Keratinocyte (primary cell): ENCODE measurements around the gene SP140L. TPM values are rescaled to one million over a fixed set of nuclear protein-coding genes. Genes with fewer than 3 reads are reported as not detected.

ENCODE experiments used
- DNase-seq: peaks from one replicate; pipeline ENCODE4 v3.0.0-alpha.2; 2011; ENCODE audit warnings: low read depth, missing footprints, low spot score
- FAIRE-seq: peaks from 2 replicates; lab custom pipeline; 2011; peaks lifted over from hg19 to GRCh38; lab: Jason Lieb, UNC
- H2AFZ ChIP-seq: 2 replicates; pipeline ENCODE4 v1.6.0; 2012; ENCODE audit warnings: low read length, control low read depth, inconsistent platforms; ENCODE audit not compliant: control insufficient read depth
- H3K27ac ChIP-seq: 2 replicates; pipeline ENCODE4 v1.5.1; 2011; ENCODE audit warnings: low read length; ENCODE audit not compliant: control insufficient read depth, insufficient read depth
- H3K27me3 ChIP-seq: 3 replicates; pipeline ENCODE4 v1.6.0; 2011; ENCODE audit warnings: low read length; ENCODE audit not compliant: control insufficient read depth, insufficient read depth; ENCODE audit errors: extremely low read depth
- H3K36me3 ChIP-seq, 2 experiments: 2 replicates in 1 of 2; 3 replicates in 1 of 2; pipeline ENCODE4 v1.5.1; 2011; ENCODE audit warnings: low read length in 2 of 2, mild to moderate bottlenecking in 1 of 2; ENCODE audit not compliant: control insufficient read depth in 2 of 2, insufficient read depth in 2 of 2; ENCODE audit errors: extremely low read depth in 1 of 2
- H3K4me1 ChIP-seq: 3 replicates; pipeline ENCODE4 v1.5.1; 2011; ENCODE audit warnings: low read length; ENCODE audit not compliant: control insufficient read depth, insufficient read depth; ENCODE audit errors: extremely low read depth
- H3K4me2 ChIP-seq: 3 replicates; pipeline ENCODE4 v1.6.0; 2011; ENCODE audit warnings: low read depth, low read length; ENCODE audit not compliant: control insufficient read depth, insufficient read depth; ENCODE audit errors: extremely low read depth
- H3K4me3 ChIP-seq, 3 experiments: fragments of 200-600 bp in 1 of 3; sonication (generic) in 1 of 3; 2 replicates in 2 of 3; 3 replicates in 1 of 3; pipeline ENCODE4 v1.5.1; 2011 to 2016; ENCODE audit warnings: low read length in 3 of 3, mild to moderate bottlenecking in 3 of 3, control low read depth in 2 of 3, inconsistent platforms in 1 of 3, low read depth in 1 of 3, mixed read lengths in 1 of 3, mixed run types in 1 of 3, moderate library complexity in 1 of 3; ENCODE audit not compliant: control insufficient read depth in 2 of 3, insufficient read depth in 2 of 3; ENCODE audit errors: extremely low read depth in 1 of 3
- H3K79me2 ChIP-seq: 2 replicates; pipeline ENCODE4 v1.6.0; 2012; ENCODE audit warnings: low read length; ENCODE audit not compliant: control insufficient read depth, insufficient read depth
- H3K9ac ChIP-seq: 3 replicates; pipeline ENCODE4 v1.6.0; 2011; ENCODE audit warnings: low read length; ENCODE audit not compliant: control insufficient read depth, insufficient read depth; ENCODE audit errors: extremely low read depth
- H3K9me1 ChIP-seq: 3 replicates; pipeline ENCODE4 v1.6.0; 2011; ENCODE audit warnings: low read length; ENCODE audit not compliant: control insufficient read depth, insufficient read depth; ENCODE audit errors: extremely low read depth
- H3K9me3 ChIP-seq: 2 replicates; pipeline ENCODE4 v1.5.1; 2012; ENCODE audit warnings: low read depth, low read length; ENCODE audit not compliant: control insufficient read depth
- H4K20me1 ChIP-seq: 3 replicates; pipeline ENCODE4 v1.6.0; 2011; ENCODE audit warnings: low read length; ENCODE audit not compliant: control insufficient read depth, insufficient read depth; ENCODE audit errors: extremely low read depth
- CTCF ChIP-seq, 3 experiments: IDR thresholded peaks in 1 of 3; conservative IDR thresholded peaks in 1 of 3; optimal IDR thresholded peaks in 1 of 3; 2 replicates in 2 of 3; 3 replicates in 1 of 3; pipeline versions ENCODE3 to v1.5.1; 2011; ENCODE audit warnings: low read length in 3 of 3, mild to moderate bottlenecking in 3 of 3, moderate library complexity in 2 of 3, control low read depth in 1 of 3, inconsistent platforms in 1 of 3; ENCODE audit not compliant: insufficient read depth in 2 of 3; ENCODE audit errors: extremely low read depth in 1 of 3
- EZH2 ChIP-seq: IDR thresholded peaks from one replicate; pipeline ENCODE4 v1.6.1; 2012; ENCODE audit warnings: inconsistent platforms, mild to moderate bottlenecking, low read length, moderate library complexity
- dilution Hi-C: fragments of 300-500 bp; cut with MboI; formaldehyde crosslinking; loops from one replicate; pipeline ENCODE4 v1.7.0; 2020; ENCODE audit warnings: low sequenced_read_pairs; ENCODE audit not compliant: extremely low pct_ligation_motif_present
- polyA plus RNA-seq, 5 experiments: library from polyadenylated mRNA; depleted of rRNA in 3 of 5; stranded (reverse) in 3 of 5; stranded (forward) in 1 of 5; unstranded in 1 of 5; fragments of >200 nt; gene quantifications; 1 replicate in 1 of 5; 2 replicates in 3 of 5; 3 replicates in 1 of 5; pipeline versions ENCODE4 v1.2.1 to v1.2.3, GENCODE V29; 2011 to 2012; ENCODE audit warnings: missing spikeins in 2 of 5, low read depth in 1 of 5, low replicate concordance in 1 of 5

Gene SP140L
- polyA plus RNA-seq, 1 donor (not counting 4 experiments of a cell fraction or from before 2014, with no cell fraction given) = 10.8 TPM

- Histone ChIP-seq H4K20me1 (no peaks in the 10 kb centered on the region), H3K4me3 (no peak overlapping the region), H3K36me3 (no peaks in the 10 kb centered on the region), H3K9me3 (no peaks in the 10 kb centered on the region), H3K27me3 (no peaks in the 10 kb centered on the region), H3K9me1 (no peaks in the 10 kb centered on the region), H3K27ac (no peak overlapping the region), H3K79me2 (no peaks in the 10 kb centered on the region), H3K9ac (no peak overlapping the region), H3K4me2 (peak overlapping the region; percentile 16), H3K4me1 (peaks cover 6% of the 10 kb centered on the region), H2AFZ (no peak overlapping the region)
- FAIRE-seq (no peak), DNase-seq (no peak)
- dilution Hi-C loops = no loop called here
- no peak for TF ChIP-seq CTCF (optimal IDR thresholded peaks at IDR 0.05 in 1 of 3, IDR thresholded peaks at IDR 0.05 in 1 of 3, conservative IDR thresholded peaks at IDR 0.05 in 1 of 3; ENCODE audit: extremely low read depth in 1 of 3, insufficient read depth in 2 of 3, low read length in 3 of 3)
- no peak for TF ChIP-seq EZH2
Measured at GRCh38 chr2:230346921-230347533, 20.0 kb downstream of the SP140L start.

GRCh38 chr2:230347659-230348305, 20.8 kb downstream of the SP140L start:
- no peak for FAIRE-seq
- no peak for DNase-seq
- Histone ChIP-seq H2AFZ (no peak overlapping the region), H3K9me1 (no peaks in the 10 kb centered on the region), H4K20me1 (no peaks in the 10 kb centered on the region), H3K4me2 (no peak overlapping the region), H3K79me2 (no peaks in the 10 kb centered on the region), H3K27ac (no peak overlapping the region), H3K27me3 (no peaks in the 10 kb centered on the region), H3K36me3 (no peaks in the 10 kb centered on the region), H3K4me3 (no peak overlapping the region), H3K9ac (no peak overlapping the region), H3K4me1 (peaks cover 6% of the 10 kb centered on the region), H3K9me3 (no peaks in the 10 kb centered on the region)
- TF ChIP-seq CTCF (optimal IDR thresholded peaks at IDR 0.05 in 1 of 3, IDR thresholded peaks at IDR 0.05 in 1 of 3, conservative IDR thresholded peaks at IDR 0.05 in 1 of 3; ENCODE audit: extremely low read depth in 1 of 3, insufficient read depth in 2 of 3, low read length in 3 of 3) = no peak
- no peak for TF ChIP-seq EZH2
- dilution Hi-C loops = no loop called here
